Parathyroid adenoma (tissue), 2 donors: Measurements from ENCODE around the gene TIMP2.

Experiments
- H2AFZ ChIP-seq: fragments of 300-600 bp; sonication (generic); one replicate; pipeline ENCODE4 v1.7.0; 2017; ENCODE audit warnings: antibody characterized with exemption, mild to moderate bottlenecking
- H3K27ac ChIP-seq: fragments of 300-600 bp; sonication (generic); one replicate; pipeline ENCODE4 v1.7.0; 2017
- H3K27me3 ChIP-seq: fragments of 300-600 bp; sonication (generic); one replicate; pipeline ENCODE4 v1.7.0; 2017; ENCODE audit warnings: low read length; ENCODE audit not compliant: control insufficient read depth, insufficient read depth
- H3K36me3 ChIP-seq: fragments of 300-600 bp; sonication (generic); one replicate; pipeline ENCODE4 v1.7.0; 2017; ENCODE audit warnings: low read length; ENCODE audit not compliant: control insufficient read depth, insufficient read depth
- H3K4me1 ChIP-seq: fragments of 300-600 bp; sonication (generic); one replicate; pipeline ENCODE4 v1.7.0; 2017; ENCODE audit warnings: control low read depth
- H3K4me2 ChIP-seq: fragments of 300-600 bp; sonication (generic); one replicate; pipeline ENCODE4 v1.7.0; 2017; ENCODE audit warnings: low read length
- H3K4me3 ChIP-seq: fragments of 300-600 bp; sonication (generic); one replicate; pipeline ENCODE4 v1.7.0; 2017; ENCODE audit warnings: low read depth, low read length
- H3K79me2 ChIP-seq: fragments of 300-600 bp; sonication (generic); one replicate; pipeline ENCODE4 v1.7.0; 2017; ENCODE audit warnings: control low read depth
- H3K9ac ChIP-seq: fragments of 300-600 bp; sonication (generic); one replicate; pipeline ENCODE4 v1.7.0; 2017; ENCODE audit warnings: mild to moderate bottlenecking
- H3K9me3 ChIP-seq: fragments of 300-600 bp; sonication (generic); one replicate; pipeline ENCODE4 v1.7.0; 2017; ENCODE audit warnings: low read length; ENCODE audit not compliant: control insufficient read depth
- TF ChIP-seq, protein P1 (sequence below): fragments of 300-600 bp; sonication (generic); IDR thresholded peaks from one replicate; pipeline ENCODE4 v1.7.0; 2017; ENCODE audit warnings: antibody characterized with exemption, mild to moderate bottlenecking
- donor health status: primary hyperparathyroidism.

Gene TIMP2

DNA sequence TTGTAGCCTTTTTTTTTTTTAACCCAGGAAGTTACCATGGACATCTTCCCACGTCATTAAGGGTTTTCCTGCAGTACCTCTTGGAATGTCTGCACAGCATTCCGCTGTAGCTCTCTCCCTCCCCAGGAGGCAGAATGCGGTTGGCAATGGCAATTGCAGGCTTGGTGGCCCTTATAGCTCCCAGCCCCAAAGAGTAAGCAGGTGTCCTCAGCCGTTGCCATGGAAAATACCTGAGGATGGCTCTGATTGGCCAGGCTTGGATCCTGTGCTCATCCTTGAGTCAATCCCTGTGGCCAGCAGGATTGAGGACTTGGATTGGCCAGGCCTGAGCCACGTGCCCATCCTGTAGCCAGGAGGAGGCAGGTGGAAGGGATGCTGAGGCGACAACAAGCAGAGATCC is 15.5 kb upstream of the TIMP2 start:
- H3K9me3 ChIP-seq = no peaks in the 10 kb centered on the region
- peaks cover 9% of the 10 kb centered on the region for H3K4me1 ChIP-seq
- no peaks in the 10 kb centered on the region for H3K36me3 ChIP-seq
- TF ChIP-seq, protein P1, sequence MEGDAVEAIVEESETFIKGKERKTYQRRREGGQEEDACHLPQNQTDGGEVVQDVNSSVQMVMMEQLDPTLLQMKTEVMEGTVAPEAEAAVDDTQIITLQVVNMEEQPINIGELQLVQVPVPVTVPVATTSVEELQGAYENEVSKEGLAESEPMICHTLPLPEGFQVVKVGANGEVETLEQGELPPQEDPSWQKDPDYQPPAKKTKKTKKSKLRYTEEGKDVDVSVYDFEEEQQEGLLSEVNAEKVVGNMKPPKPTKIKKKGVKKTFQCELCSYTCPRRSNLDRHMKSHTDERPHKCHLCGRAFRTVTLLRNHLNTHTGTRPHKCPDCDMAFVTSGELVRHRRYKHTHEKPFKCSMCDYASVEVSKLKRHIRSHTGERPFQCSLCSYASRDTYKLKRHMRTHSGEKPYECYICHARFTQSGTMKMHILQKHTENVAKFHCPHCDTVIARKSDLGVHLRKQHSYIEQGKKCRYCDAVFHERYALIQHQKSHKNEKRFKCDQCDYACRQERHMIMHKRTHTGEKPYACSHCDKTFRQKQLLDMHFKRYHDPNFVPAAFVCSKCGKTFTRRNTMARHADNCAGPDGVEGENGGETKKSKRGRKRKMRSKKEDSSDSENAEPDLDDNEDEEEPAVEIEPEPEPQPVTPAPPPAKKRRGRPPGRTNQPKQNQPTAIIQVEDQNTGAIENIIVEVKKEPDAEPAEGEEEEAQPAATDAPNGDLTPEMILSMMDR = no peak
- H3K79me2 ChIP-seq = no peaks in the 10 kb centered on the region
- H3K9ac ChIP-seq = no peak overlapping the region
- H3K27ac ChIP-seq = no peak overlapping the region
- H3K27me3 ChIP-seq = no peaks in the 10 kb centered on the region
- no peak overlapping the region for H3K4me3 ChIP-seq
- no peak overlapping the region for H3K4me2 ChIP-seq
- H2AFZ ChIP-seq = no peak overlapping the region

DNA sequence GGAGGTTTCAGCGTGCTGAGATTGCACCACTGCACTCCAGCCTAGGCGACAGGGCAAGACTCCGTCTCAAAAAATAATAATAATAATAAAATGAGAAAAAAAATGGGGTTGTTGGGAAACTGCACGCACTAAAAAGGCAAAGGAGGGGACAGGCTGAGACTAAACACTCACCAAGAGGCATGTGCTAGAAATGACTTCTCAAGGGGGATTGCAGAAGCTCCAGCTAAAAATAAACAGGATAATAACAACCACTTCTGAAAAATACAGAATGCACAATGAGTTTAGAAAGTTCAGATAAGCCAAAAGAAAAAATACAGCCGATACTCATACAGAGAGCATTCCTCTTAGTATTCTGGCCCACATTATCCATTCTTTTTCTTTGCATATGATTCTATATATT is 15.1 kb upstream of the TIMP2 start:
- TF ChIP-seq, protein P1 = no peak
- Histone ChIP-seq H3K27ac (no peak overlapping the region), H3K9ac (no peak overlapping the region), H3K4me2 (no peak overlapping the region), H2AFZ (no peak overlapping the region), H3K4me1 (peaks cover 9% of the 10 kb centered on the region), H3K36me3 (no peaks in the 10 kb centered on the region), H3K79me2 (no peaks in the 10 kb centered on the region), H3K9me3 (no peaks in the 10 kb centered on the region), H3K27me3 (no peaks in the 10 kb centered on the region), H3K4me3 (no peak overlapping the region)

DNA sequence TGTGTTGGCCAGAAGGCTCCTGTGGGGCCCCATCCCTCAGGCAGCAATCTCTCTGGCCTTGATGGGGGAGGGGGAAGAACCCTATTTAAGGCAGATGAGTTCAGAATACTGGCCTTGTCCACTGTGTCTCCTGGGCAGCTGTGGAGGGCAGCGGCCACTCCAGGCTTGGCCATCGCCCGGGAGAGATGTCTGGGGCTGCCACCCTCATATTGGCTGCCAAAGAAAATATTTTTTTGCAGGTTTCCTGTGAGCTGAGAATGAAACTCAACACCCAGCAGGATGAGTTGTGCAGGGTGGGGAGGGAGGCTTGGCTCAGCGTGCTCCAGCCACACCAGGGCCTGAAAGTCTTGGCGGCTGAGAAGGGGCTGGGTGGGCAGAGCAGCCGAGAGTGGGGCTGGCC is 14.4 kb upstream of the TIMP2 start:
- peak overlapping the region; percentile 39 for H3K27ac ChIP-seq
- TF ChIP-seq, protein P1 = no peak
- no peaks in the 10 kb centered on the region for H3K36me3 ChIP-seq
- H3K4me3 ChIP-seq = no peak overlapping the region
- H3K4me2 ChIP-seq = no peak overlapping the region
- no peak overlapping the region for H3K9ac ChIP-seq
- H3K9me3 ChIP-seq = no peaks in the 10 kb centered on the region
- H3K4me1 ChIP-seq = peaks cover 12% of the 10 kb centered on the region
- H3K27me3 ChIP-seq = no peaks in the 10 kb centered on the region
- H3K79me2 ChIP-seq = no peaks in the 10 kb centered on the region
- H2AFZ ChIP-seq = peak overlapping the region; percentile 51

DNA sequence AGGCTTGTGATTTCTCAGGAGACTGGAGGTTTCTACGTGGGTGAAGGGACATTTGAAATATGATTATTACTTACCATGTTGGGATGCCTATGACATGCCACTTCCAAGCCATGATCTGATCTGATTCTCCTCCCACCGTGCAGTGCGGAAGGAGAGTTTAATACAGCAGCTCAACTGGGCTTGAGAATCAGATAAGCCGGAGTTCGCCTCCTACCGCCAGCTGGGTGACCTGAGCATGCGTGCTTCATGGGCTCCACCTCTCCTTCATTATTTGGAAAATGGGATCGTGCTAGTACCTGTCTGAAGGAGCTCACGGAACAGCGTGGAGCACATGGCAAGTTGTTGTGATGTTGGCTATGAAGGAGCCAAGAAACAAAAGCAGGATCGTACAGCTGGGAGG is 12.4 kb upstream of the TIMP2 start:
- H3K27me3 ChIP-seq = no peaks in the 10 kb centered on the region
- no peaks in the 10 kb centered on the region for H3K9me3 ChIP-seq
- TF ChIP-seq, protein P1 = no peak
- H3K4me3 ChIP-seq = no peak overlapping the region
- H3K4me1 ChIP-seq = peaks cover 19% of the 10 kb centered on the region
- peak overlapping the region; percentile 61 for H2AFZ ChIP-seq
- no peak overlapping the region for H3K9ac ChIP-seq
- no peaks in the 10 kb centered on the region for H3K36me3 ChIP-seq
- no peak overlapping the region for H3K4me2 ChIP-seq
- no peak overlapping the region for H3K27ac ChIP-seq
- no peaks in the 10 kb centered on the region for H3K79me2 ChIP-seq

DNA sequence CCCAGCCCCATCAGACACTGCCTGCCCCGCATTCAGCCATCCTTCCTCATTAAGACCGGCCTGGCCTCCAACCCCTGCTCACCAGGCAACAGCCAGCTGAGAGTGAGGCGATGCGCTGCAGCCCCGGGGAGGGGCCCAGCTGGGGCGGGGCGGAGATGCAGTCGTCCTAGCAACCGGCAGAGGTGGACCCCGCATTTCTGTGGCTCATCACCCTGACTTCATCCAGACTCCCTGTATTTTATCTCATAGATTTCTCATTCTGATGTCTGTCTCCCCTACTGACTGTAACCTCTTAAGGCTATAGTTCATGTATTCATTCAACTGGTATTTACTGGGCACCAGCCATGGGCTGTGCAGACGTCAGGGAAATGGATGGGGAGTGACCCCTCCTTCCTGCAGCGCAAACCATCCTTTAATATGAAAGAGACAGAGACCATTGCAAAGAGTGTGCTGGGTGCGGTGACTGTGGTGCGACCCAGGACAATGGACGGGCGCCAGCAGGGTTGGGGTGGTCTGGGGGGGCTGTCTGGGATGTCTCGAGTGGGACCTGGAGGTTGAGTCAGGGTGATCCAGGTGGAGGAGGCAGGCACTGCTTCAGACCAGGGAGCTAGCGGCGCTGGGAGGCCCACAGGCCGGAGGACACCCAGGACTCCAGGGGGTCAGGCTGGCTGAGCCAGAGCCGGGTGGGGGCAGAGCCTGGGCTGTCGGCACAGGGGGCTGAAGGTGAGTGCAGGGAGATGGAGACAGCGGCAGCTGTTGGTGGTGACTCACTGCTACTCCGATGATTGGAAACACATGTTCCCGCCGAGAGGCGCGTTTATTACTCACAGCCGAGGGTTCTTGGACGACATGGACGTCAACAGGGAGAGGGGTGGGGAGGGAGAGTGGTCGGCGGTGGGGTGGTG is 10.5 kb upstream of the TIMP2 start:
- H3K36me3 ChIP-seq = no peaks in the 10 kb centered on the region
- H3K9me3 ChIP-seq = no peaks in the 10 kb centered on the region

More for the DNA sequence above, 10.5 kb upstream of the TIMP2 start:
- Histone ChIP-seq H3K4me2 (no peak overlapping the region), H2AFZ (no peak overlapping the region), H3K9ac (no peak overlapping the region), H3K27me3 (no peaks in the 10 kb centered on the region), H3K79me2 (no peaks in the 10 kb centered on the region), H3K27ac (no peak overlapping the region), H3K4me1 (peaks cover 19% of the 10 kb centered on the region), H3K4me3 (no peak overlapping the region)
- TF ChIP-seq, protein P1 = no peak
